GM12878 (cell line): Measurements from ENCODE around the gene SNPH.

Experiments
- CEBPZ ChIP-seq: fragments of 150-350 bp; IDR thresholded peaks from 2 replicates; pipeline ENCODE4 v1.6.1; 2016; ENCODE audit warnings: low read depth, low read length
- CTCF ChIP-seq, 3 experiments: IDR thresholded peaks in 2 of 3; conservative IDR thresholded peaks in 1 of 3; 2 replicates each; pipeline ENCODE4 v1.5.1; 2011; ENCODE audit warnings: low read depth in 3 of 3, low read length in 3 of 3, mild to moderate bottlenecking in 3 of 3, control low read depth in 2 of 3, moderate library complexity in 2 of 3, inconsistent platforms in 1 of 3, mixed read lengths in 1 of 3; ENCODE audit not compliant: control insufficient read depth in 2 of 3, insufficient read depth in 1 of 3; ENCODE audit errors: extremely low read depth in 1 of 3
- EZH2 ChIP-seq: IDR thresholded peaks from 2 replicates; pipeline ENCODE4 v1.6.1; 2012; ENCODE audit warnings: low read depth, mild to moderate bottlenecking, control low read depth, inconsistent platforms, low read length, borderline replicate concordance; ENCODE audit not compliant: control insufficient read depth
- FOXK2 ChIP-seq: fragments of 450-650 bp; IDR thresholded peaks from 2 replicates; pipeline ENCODE4 v1.6.1; 2017; ENCODE audit warnings: mild to moderate bottlenecking, moderate library complexity
- MEF2A ChIP-seq: IDR thresholded peaks from 2 replicates; pipeline ENCODE4 v1.6.1; 2011; ENCODE audit warnings: low read depth, mild to moderate bottlenecking, low read length, moderate library complexity; ENCODE audit not compliant: insufficient read depth
- SMARCA5 ChIP-seq: fragments of 450-650 bp; IDR thresholded peaks from 2 replicates; pipeline ENCODE4 v1.6.1; 2017; ENCODE audit warnings: mild to moderate bottlenecking
- TAF1 ChIP-seq: IDR thresholded peaks from 2 replicates; pipeline ENCODE4 v1.6.1; 2011; ENCODE audit warnings: mild to moderate bottlenecking, low read depth, low read length, borderline replicate concordance
- ZNF24 ChIP-seq: fragments of 450-650 bp; IDR thresholded peaks from 2 replicates; pipeline ENCODE4 v1.6.1; 2017; ENCODE audit warnings: antibody characterized with exemption, mild to moderate bottlenecking

- TF ChIP-seq EZH2 (no peak), CEBPZ (no peak), MEF2A (no peak), FOXK2 (no peak), TAF1 (no peak), CTCF (IDR thresholded peaks at IDR 0.05 in 2 of 3, conservative IDR thresholded peaks at IDR 0.05 in 1 of 3; ENCODE audit: control insufficient read depth in 2 of 3, extremely low read depth in 1 of 3, insufficient read depth in 1 of 3, low read depth in 3 of 3, low read length in 3 of 3) (no peak), SMARCA5 (no peak), ZNF24 (no peak)
Measured at GRCh38 chr20:1319462-1319861, 53.4 kb downstream of the SNPH start.
